ENCODE data around the gene CCDC83.
"Not testable (repeated sequence)": the region's sequence is repeated elsewhere in the genome, so short reads cannot be mapped to it uniquely, and the experiment has no call there.

Gene CCDC83

DNA sequence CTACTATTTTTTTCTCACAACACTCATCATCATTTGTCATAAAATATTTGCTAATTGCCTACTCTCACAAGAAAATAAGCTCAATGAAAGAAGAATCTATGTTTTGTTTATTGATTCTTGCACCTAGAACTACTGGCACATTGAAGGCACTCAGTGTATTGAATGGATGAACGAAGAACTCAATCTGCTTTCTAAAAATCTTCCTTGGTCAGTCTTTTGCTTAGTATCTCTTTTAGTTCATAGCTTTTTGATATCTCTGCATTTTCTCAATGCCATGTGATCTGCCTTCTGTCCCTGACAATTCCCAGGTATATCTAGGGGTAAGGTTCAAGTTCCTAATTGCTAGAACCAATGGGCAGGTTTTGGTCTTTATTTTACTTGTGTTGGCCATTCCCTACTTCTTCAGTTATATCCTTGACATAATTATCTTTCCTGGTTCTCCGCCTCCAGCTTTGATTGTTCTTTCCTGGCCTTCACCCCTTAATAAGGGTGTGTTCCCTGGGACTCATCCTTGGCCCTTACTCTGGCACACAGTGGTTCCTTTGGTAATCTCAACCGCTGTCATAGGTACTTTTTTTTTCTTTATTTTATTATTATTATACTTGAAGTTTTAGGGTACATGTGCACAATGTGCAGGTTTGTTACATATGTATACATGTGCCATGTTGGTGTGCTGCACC lies 96.4 kb downstream of the CCDC83 start:
- DNase-seq (ENCODE audit: low spot score), result no peak
- H3K4me3 ChIP-seq, result no peak overlapping the region
- TF ChIP-seq, protein P1, sequence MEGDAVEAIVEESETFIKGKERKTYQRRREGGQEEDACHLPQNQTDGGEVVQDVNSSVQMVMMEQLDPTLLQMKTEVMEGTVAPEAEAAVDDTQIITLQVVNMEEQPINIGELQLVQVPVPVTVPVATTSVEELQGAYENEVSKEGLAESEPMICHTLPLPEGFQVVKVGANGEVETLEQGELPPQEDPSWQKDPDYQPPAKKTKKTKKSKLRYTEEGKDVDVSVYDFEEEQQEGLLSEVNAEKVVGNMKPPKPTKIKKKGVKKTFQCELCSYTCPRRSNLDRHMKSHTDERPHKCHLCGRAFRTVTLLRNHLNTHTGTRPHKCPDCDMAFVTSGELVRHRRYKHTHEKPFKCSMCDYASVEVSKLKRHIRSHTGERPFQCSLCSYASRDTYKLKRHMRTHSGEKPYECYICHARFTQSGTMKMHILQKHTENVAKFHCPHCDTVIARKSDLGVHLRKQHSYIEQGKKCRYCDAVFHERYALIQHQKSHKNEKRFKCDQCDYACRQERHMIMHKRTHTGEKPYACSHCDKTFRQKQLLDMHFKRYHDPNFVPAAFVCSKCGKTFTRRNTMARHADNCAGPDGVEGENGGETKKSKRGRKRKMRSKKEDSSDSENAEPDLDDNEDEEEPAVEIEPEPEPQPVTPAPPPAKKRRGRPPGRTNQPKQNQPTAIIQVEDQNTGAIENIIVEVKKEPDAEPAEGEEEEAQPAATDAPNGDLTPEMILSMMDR (IDR thresholded peaks at IDR 0.05), result no peak
- no peak overlapping the region for H3K27ac ChIP-seq

DNA sequence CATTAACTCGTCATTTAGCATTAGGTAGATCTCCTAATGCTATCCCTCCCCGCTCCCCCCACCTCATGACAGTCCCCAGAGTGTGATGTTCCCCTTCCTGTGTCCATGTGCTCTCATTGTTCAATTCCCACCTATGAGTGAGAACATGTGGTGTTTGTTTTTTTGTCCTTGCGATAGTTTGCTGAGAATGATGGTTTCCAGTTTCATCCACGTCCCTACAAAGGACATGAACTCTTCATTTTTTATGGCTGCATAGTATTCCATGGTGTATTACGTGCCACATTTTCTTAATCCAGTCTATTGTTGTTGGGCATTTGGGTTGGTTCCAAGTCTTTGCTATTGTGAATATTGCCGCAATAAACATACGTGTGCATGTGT lies 96.9 kb downstream of the CCDC83 start:
- H3K27ac ChIP-seq; DNase-seq (ENCODE audit: low spot score); H3K4me3 ChIP-seq: not testable (repeated sequence)

DNA sequence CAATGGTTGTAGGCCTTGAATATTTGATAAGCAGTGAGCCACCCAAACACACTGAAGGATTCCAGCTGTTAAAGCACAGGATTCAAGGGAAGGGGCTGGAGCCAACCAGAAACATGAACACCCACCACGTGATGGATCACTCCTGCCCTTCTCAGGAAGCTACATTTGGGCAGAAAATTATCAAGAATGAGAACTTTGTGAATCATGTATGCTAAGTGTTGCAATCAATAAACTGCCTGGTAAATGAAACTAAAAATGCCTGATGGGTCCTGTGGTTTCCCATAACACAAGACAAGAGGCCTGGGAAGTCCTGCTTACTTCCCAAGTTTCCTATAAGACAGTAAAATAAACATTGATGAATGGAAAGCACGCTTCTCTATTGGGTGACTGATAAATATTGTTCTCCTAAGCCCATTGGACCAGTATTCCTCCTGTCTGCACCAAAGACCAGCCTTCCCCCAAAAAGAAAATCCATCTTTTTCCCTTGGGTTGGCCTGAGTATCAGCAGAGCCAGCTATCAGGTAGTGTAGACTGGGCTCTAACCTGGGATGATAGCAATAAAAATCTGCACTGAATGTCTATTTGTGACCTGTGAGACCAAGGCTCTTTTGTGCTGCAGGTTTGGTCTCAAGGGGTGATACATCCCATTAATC lies 98.4 kb downstream of the CCDC83 start:
- Histone ChIP-seq H3K27ac (peak overlapping the region in 1 of 2 donors; percentile 18), H3K4me3 (no peak overlapping the region)
- TF ChIP-seq, protein P1 (IDR thresholded peaks at IDR 0.05), result no peak
- DNase-seq (ENCODE audit: low spot score), result no peak

DNA sequence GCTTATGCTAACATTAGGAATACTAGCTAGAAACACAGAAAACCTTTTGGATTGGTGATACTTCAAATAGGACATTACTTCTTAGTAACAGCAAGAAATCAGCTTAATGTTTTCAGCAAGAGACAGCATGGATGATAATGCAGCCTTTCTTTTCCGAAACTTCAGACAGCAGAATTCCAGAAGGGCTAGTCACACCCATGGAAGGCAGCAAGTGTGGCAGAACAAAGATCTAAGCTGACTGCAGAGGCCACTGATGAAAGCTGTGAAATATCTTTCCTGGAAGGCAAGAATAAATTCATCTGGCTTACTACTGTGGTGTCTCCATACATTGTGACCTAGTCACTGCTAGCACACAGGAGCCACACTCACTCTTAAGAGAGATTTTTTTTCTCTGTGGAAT lies 100.3 kb downstream of the CCDC83 start:
- no peak for DNase-seq (ENCODE audit: low spot score)
- peak overlapping the region; percentile 27 to 64 for H3K27ac ChIP-seq
- H3K4me3 ChIP-seq, result peak overlapping the region; percentile 6
- TF ChIP-seq, protein P1 (IDR thresholded peaks at IDR 0.05), result no peak

DNA sequence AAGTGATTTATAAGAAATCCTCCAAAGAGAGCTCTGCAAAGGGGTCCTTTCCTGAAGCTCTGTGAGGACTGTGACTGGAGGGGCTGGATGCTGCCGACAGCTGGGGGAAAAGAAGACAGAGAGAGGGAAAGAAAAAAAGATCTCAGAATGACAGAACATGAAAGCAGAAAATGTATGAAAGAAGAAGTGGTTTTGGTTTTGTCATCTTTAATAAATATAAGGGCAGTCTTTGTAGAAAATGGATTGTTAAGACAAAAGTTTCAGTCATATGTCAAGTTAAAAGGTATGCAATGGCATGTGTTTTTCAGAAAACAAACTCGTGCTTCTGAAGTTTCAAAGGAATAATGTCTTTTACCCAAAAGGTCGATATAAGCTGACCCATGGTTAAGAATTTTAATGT lies 105.5 kb downstream of the CCDC83 start:
- no peak overlapping the region for H3K27ac ChIP-seq
- no peak for DNase-seq (ENCODE audit: low spot score)
- TF ChIP-seq, protein P1 (IDR thresholded peaks at IDR 0.05), result no peak
- H3K4me3 ChIP-seq, result no peak overlapping the region

DNA sequence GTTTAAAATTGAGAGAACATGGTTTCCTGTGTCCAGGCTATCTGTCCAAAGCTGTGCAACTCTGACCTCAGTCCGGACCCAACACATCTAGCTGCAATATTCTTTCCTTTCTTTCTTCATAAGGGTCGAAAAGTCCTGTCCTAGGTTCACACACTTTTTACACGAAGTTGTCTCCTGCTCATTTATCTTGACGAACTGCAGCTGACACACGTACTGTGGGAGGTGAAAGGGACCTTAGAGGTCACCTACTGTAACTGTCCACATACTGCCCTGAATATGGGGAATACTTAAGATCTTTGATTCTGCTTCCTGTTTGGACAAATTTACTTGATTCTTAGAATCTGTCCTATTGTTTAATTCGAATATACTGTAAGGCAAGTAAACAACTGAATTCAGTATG lies 105.9 kb downstream of the CCDC83 start:
- TF ChIP-seq, protein P1 (IDR thresholded peaks at IDR 0.05), result no peak
- H3K27ac ChIP-seq, result no peak overlapping the region
- no peak overlapping the region for H3K4me3 ChIP-seq
- DNase-seq (ENCODE audit: low spot score), result no peak

DNA sequence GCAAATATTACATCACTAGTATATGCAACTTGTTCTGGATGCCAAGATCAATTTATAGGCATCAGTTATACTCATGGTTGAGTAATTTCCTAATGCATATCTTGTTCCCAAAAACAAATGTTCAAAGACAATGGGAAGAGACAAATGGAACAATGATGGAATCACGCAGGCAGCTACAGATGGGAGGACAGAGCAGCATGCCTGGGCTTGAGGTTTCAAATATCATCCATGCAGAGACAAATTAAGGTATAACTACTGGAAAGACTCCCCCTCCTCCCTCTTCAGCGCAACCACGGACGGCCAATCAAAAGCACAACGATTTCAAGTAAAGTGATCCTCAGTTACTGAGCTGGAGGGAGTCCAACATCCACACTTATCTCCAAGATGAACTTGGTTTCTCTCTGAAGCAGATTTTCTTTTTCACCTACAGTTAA lies 106.8 kb downstream of the CCDC83 start:
- TF ChIP-seq, protein P1 (IDR thresholded peaks at IDR 0.05), result no peak

More for the DNA sequence above, 106.8 kb downstream of the CCDC83 start:
- Histone ChIP-seq H3K27ac (no peak overlapping the region), H3K4me3 (no peak overlapping the region)
- DNase-seq (ENCODE audit: low spot score), result no peak

Measured in coronary artery (tissue), 2 donors.